A549 (cell line): ENCODE data around the gene MBLAC2. TPM values are rescaled to one million over a fixed set of nuclear protein-coding genes. Genes with fewer than 3 reads are reported as not detected.

Experiments
- ATAC-seq, 2 experiments: fragments of 200-7000 bp in 1 of 2; fragments of >200 bp in 1 of 2; cut with Nextera tagmentation in 1 of 2; cut with Tn5 transposase in 1 of 2; 3 replicates each; pipeline versions ENCODE4 v1.8.0 to v1.9.1; 2018 to 2020; ENCODE audit warnings: mild to moderate bottlenecking in 1 of 2, moderate library complexity in 1 of 2
- CTCF ChIA-PET: fragments of 300-600 bp; sonication (Branson Sonifier 250); formaldehyde crosslinking; extraction: SDS; loops from one replicate; lab custom pipeline; 2021; ENCODE audit warnings: antibody characterized with exemption, inconsistent platforms; lab: Yijun Ruan, JAX
- POLR2A ChIA-PET: fragments of 350-600 bp; formaldehyde crosslinking; extraction: SDS; loops from one replicate; lab custom pipeline; 2021; ENCODE audit warnings: antibody characterized with exemption, inconsistent platforms; lab: Yijun Ruan, JAX
- DNase-seq, 2 experiments: peaks; one replicate each; pipeline versions ENCODE4 v3.0.0 to v3.0.0-alpha.2; 2011 to 2016; ENCODE audit warnings: low read depth in 1 of 2, low spot score in 1 of 2
- FAIRE-seq: peaks from 2 replicates; lab custom pipeline; 2011; peaks lifted over from hg19 to GRCh38; lab: Jason Lieb, UNC
- H3K27ac ChIP-seq, 2 experiments: fragments of >200 bp; sonication (Bioruptor Twin); formaldehyde crosslinking; 3 replicates each; pipeline ENCODE4 v1.5.1; 2016 to 2017
- H3K4me1 ChIP-seq: fragments of >200 bp; sonication (Bioruptor Twin); formaldehyde crosslinking; 3 replicates; pipeline ENCODE4 v1.6.1; 2016
- H3K4me2 ChIP-seq: fragments of >200 bp; sonication (Bioruptor Twin); formaldehyde crosslinking; 3 replicates; pipeline ENCODE4 v1.6.1; 2016
- H3K4me3 ChIP-seq: fragments of >200 bp; sonication (Bioruptor Twin); formaldehyde crosslinking; 3 replicates; pipeline ENCODE4 v1.5.1; 2016
- H3K9me3 ChIP-seq: fragments of >200 bp; sonication (Bioruptor Twin); formaldehyde crosslinking; 3 replicates; pipeline ENCODE4 v1.6.1; 2016
- ATOH8 ChIP-seq: fragments of 250-450 bp; sonication (Bioruptor Pico); IDR thresholded peaks from 2 replicates; pipeline ENCODE4 v1.5.0; 2020; ENCODE audit warnings: low read depth, mild to moderate bottlenecking, moderate library complexity
- BCL3 ChIP-seq: fragments of >200 bp; sonication (Bioruptor Twin); formaldehyde crosslinking; IDR thresholded peaks from 3 replicates; pipeline ENCODE4 v1.6.1; 2016
- CBX2 ChIP-seq: fragments of 200-600 bp; sonication (generic); IDR thresholded peaks from 2 replicates; pipeline ENCODE4 v1.6.1; 2016; ENCODE audit warnings: low read depth, mild to moderate bottlenecking, borderline replicate concordance
- CEBPB ChIP-seq, 2 experiments: fragments of >200 bp in 1 of 2; sonication (Bioruptor Twin) in 1 of 2; formaldehyde crosslinking in 1 of 2; IDR thresholded peaks; 2 replicates each; pipeline ENCODE4 v1.6.1; 2012 to 2016
- E2F6 ChIP-seq: IDR thresholded peaks from 2 replicates; pipeline ENCODE4 v1.6.1; 2012; ENCODE audit warnings: low read depth, borderline replicate concordance
- EHMT2 ChIP-seq: fragments of 200-600 bp; sonication (generic); IDR thresholded peaks from 2 replicates; pipeline ENCODE4 v1.6.1; 2016; ENCODE audit warnings: antibody characterized with exemption, low read depth, mild to moderate bottlenecking, moderate library complexity
- EP300 ChIP-seq, 2 experiments: fragments of >200 bp; sonication (Bioruptor Twin); formaldehyde crosslinking; IDR thresholded peaks; 2 replicates in 1 of 2; 3 replicates in 1 of 2; pipeline ENCODE4 v1.6.1; 2016 to 2017
- FOSL2 ChIP-seq, 2 experiments: fragments of 450-650 bp in 1 of 2; fragments of >200 bp in 1 of 2; sonication (Bioruptor Twin) in 1 of 2; formaldehyde crosslinking; IDR thresholded peaks; 2 replicates each; pipeline versions ENCODE4 v1.5.0 to v1.6.1; 2016 to 2020; ENCODE audit warnings: mild to moderate bottlenecking in 1 of 2, moderate library complexity in 1 of 2
- GATA3 ChIP-seq: IDR thresholded peaks from 2 replicates; pipeline ENCODE4 v1.6.1; 2012; ENCODE audit warnings: borderline replicate concordance
- HDAC2 ChIP-seq: fragments of 200-600 bp; sonication (generic); IDR thresholded peaks from 2 replicates; pipeline ENCODE4 v1.6.1; 2016
- HES2 ChIP-seq: fragments of >200 bp; sonication (Bioruptor Twin); formaldehyde crosslinking; IDR thresholded peaks from 2 replicates; pipeline ENCODE4 v1.6.1; 2016
- HOXA7 ChIP-seq: fragments of 250-450 bp; sonication (Bioruptor Pico); IDR thresholded peaks from 2 replicates; pipeline ENCODE4 v1.5.0; 2020; ENCODE audit warnings: mild to moderate bottlenecking, moderate library complexity
- HOXB5 ChIP-seq: fragments of 250-450 bp; sonication (Bioruptor Pico); IDR thresholded peaks from 2 replicates; pipeline ENCODE4 v1.5.0; 2020; ENCODE audit warnings: mild to moderate bottlenecking, moderate library complexity
- JUNB ChIP-seq: fragments of >200 bp; sonication (Bioruptor Twin); formaldehyde crosslinking; IDR thresholded peaks from 2 replicates; pipeline ENCODE4 v1.6.1; 2016
- KDM5A ChIP-seq: fragments of 200-600 bp; sonication (generic); IDR thresholded peaks from 2 replicates; pipeline ENCODE4 v1.6.1; 2016; ENCODE audit warnings: antibody characterized with exemption, mild to moderate bottlenecking
- MAX ChIP-seq: IDR thresholded peaks from 2 replicates; pipeline ENCODE4 v1.6.1; 2012
- MYC ChIP-seq: IDR thresholded peaks from 2 replicates; pipeline ENCODE4 v1.6.1; 2012; ENCODE audit warnings: mild to moderate bottlenecking, inconsistent platforms, low read length, improper control_type of control experiment, borderline replicate concordance
- NFE2L2 ChIP-seq: fragments of 150-350 bp; conservative IDR thresholded peaks from 2 replicates; pipeline ENCODE4 v1.6.1; 2014; ENCODE audit warnings: low read length
- PBX3 ChIP-seq: IDR thresholded peaks from 2 replicates; pipeline ENCODE4 v1.6.1; 2012
- PHF8 ChIP-seq: fragments of 200-600 bp; sonication (generic); IDR thresholded peaks from 2 replicates; pipeline ENCODE4 v1.6.1; 2016; ENCODE audit warnings: low read depth, mild to moderate bottlenecking, antibody characterized with exemption, moderate library complexity, borderline replicate concordance
- RFX5 ChIP-seq: fragments of 450-650 bp; IDR thresholded peaks from 2 replicates; pipeline ENCODE4 v1.7.1; 2014; ENCODE audit warnings: antibody characterized with exemption, mild to moderate bottlenecking, moderate library complexity
- RNF2 ChIP-seq: fragments of 200-600 bp; sonication (generic); IDR thresholded peaks from 2 replicates; pipeline ENCODE4 v1.6.1; 2016; ENCODE audit warnings: low read depth, mild to moderate bottlenecking, antibody characterized with exemption, moderate library complexity, borderline replicate concordance
- USF2 ChIP-seq: fragments of 450-650 bp; IDR thresholded peaks from 2 replicates; pipeline ENCODE4 v1.6.1; 2014; ENCODE audit warnings: antibody characterized with exemption
- WGBS: methylation state at CpG from one replicate; pipeline ENCODE4 v1.1.6; 2017; ENCODE audit errors: missing lambda C conversion rate; 5-methylcytosine and 5-hydroxymethylcytosine counted together
- polyA plus RNA-seq, 4 experiments: library from polyadenylated mRNA; depleted of rRNA in 3 of 4; stranded (reverse); fragments of >200 nt; fragmentation: RNase III in 1 of 4; extraction: RNeasy Plus Mini Kit Qiagen cat#74134 plus additional on column Dnase treatment in 1 of 4; gene quantifications; 2 replicates in 3 of 4; 3 replicates in 1 of 4; pipeline ENCODE4 v1.2.3, GENCODE V29; 2011 to 2017

The MBLAC2 gene
- polyA plus RNA-seq, 2 of the 4 experiments (the other 2 are of a cell fraction): 5.3 to 5.7 TPM

- POLR2A ChIA-PET: no interaction called here
- Histone ChIP-seq H3K4me3 (no peak overlapping the region), H3K27ac (no peak overlapping the region), H3K9me3 (no peaks in the 10 kb centered on the region), H3K4me1 (peaks cover 13% of the 10 kb centered on the region), H3K4me2 (no peak overlapping the region)
- DNase-seq (no peak), ATAC-seq (no peak), FAIRE-seq (no peak)
- CTCF ChIA-PET: interaction anchor here (0.6 to 1.5 kb wide), 3 partner anchors 15 to 37 kb away, joined by 3 to 7 read pairs (median 3); no protein-coding TSS in a partner anchor
- TF ChIP-seq EP300 (IDR thresholded peaks at IDR 0.05) (no peak), RNF2 (no peak), HES2 (no peak), EHMT2 (no peak), RFX5 (no peak), KDM5A (no peak), PBX3 (no peak), ATOH8 (CRISPR knock-in tag) (no peak), HOXA7 (no peak), CBX2 (no peak), PHF8 (no peak), FOSL2 (IDR thresholded peaks at IDR 0.05) (no peak), FOSL2 (CRISPR knock-in tag; IDR thresholded peaks at IDR 0.05) (no peak), MYC (no peak), USF2 (no peak)
- TF ChIP-seq, all 56 proteins: peak for 0
- 86% methylated on average over 2 of the region's 2 CpGs for WGBS
Observed at GRCh38 chr5:90477073-90477472, 2.5 kb upstream of the MBLAC2 start.

- no peak for FAIRE-seq
- 94% methylated on average over 3 of the region's 3 CpGs for WGBS
- no peaks in the 10 kb centered on the region for H3K9me3 ChIP-seq
- TF ChIP-seq MAX (no peak), E2F6 (no peak), RNF2 (no peak), KDM5A (no peak), NFE2L2 (no peak), HOXB5 (CRISPR knock-in tag) (no peak), PHF8 (no peak), BCL3 (no peak), HDAC2 (no peak), CBX2 (no peak), GATA3 (no peak), JUNB (no peak), CEBPB (IDR thresholded peaks at IDR 0.05) (no peak)
- no peak overlapping the region for H3K4me3 ChIP-seq
- H3K4me2 ChIP-seq: no peak overlapping the region
- no peak overlapping the region for H3K27ac ChIP-seq
- CTCF ChIA-PET: interaction anchor here (1.1 to 1.5 kb wide), 3 partner anchors 14 to 54 kb away, joined by 3 to 7 read pairs (median 5); partner anchors contain the start of gene LYSMD3
- ATAC-seq: no peak
- no peak for DNase-seq
- POLR2A ChIA-PET: no interaction called here
- peaks cover 13% of the 10 kb centered on the region for H3K4me1 ChIP-seq
Observed at GRCh38 chr5:90476391-90476790, 1.8 kb upstream of the MBLAC2 start.
